HepG2 (cell line): ENCODE results near the gene ZNF865. TPM values are rescaled to one million over a fixed set of nuclear protein-coding genes. Genes with fewer than 3 reads are reported as not detected.

Experiments used
- DMAP1 ChIP-seq: IDR thresholded peaks from 2 replicates; pipeline ENCODE4 v1.6.1; 2016
- DR1 ChIP-seq: sonication (generic); formaldehyde crosslinking; IDR thresholded peaks from 2 replicates; pipeline ENCODE4 v1.8.0; 2021; ENCODE audit warnings: mild to moderate bottlenecking, missing genetic modification reagents, inconsistent platforms
- KDM2A ChIP-seq: sonication (generic); formaldehyde crosslinking; IDR thresholded peaks from 2 replicates; pipeline ENCODE4 v1.4.0; 2020; ENCODE audit warnings: low read depth, missing genetic modification reagents, borderline replicate concordance
- PAWR ChIP-seq: sonication (generic); formaldehyde crosslinking; IDR thresholded peaks from 2 replicates; pipeline ENCODE4 v1.4.0; 2020; ENCODE audit warnings: missing genetic modification reagents, mild to moderate bottlenecking, borderline replicate concordance
- SIN3A ChIP-seq: IDR thresholded peaks from 2 replicates; pipeline ENCODE4 v1.6.1; 2011; ENCODE audit warnings: low read depth, mild to moderate bottlenecking, control low read depth, low read length, borderline replicate concordance
- SPEN ChIP-seq: sonication (generic); formaldehyde crosslinking; IDR thresholded peaks from 2 replicates; pipeline ENCODE4 v1.5.1; 2020; ENCODE audit warnings: low read depth, mild to moderate bottlenecking, missing genetic modification reagents
- ZNF234 ChIP-seq: sonication (generic); formaldehyde crosslinking; conservative IDR thresholded peaks from 2 replicates; pipeline ENCODE4 v1.5.1; 2020; ENCODE audit warnings: mild to moderate bottlenecking, missing genetic modification reagents
- ZNF329 ChIP-seq: sonication (generic); formaldehyde crosslinking; IDR thresholded peaks from 2 replicates; pipeline ENCODE4 v1.9.0; 2021; ENCODE audit warnings: low read depth, mild to moderate bottlenecking, missing genetic modification reagents
- ZNF367 ChIP-seq: sonication (generic); formaldehyde crosslinking; IDR thresholded peaks from 2 replicates; pipeline ENCODE4 v1.4.0; 2020; ENCODE audit warnings: missing genetic modification reagents, borderline replicate concordance
- ZNF598 ChIP-seq: sonication (generic); formaldehyde crosslinking; IDR thresholded peaks from 2 replicates; pipeline ENCODE4 v1.5.1; 2020; ENCODE audit warnings: mild to moderate bottlenecking, missing genetic modification reagents, borderline replicate concordance
- ZNF746 ChIP-seq: sonication (generic); formaldehyde crosslinking; IDR thresholded peaks from 2 replicates; pipeline ENCODE4 v1.8.0; 2022; ENCODE audit warnings: mild to moderate bottlenecking, missing genetic modification reagents
- polyA plus RNA-seq, 8 experiments: library from polyadenylated mRNA; depleted of rRNA in 3 of 8; stranded (reverse) in 7 of 8; unstranded in 1 of 8; fragments of >200 nt; fragmentation: Illumina TruSeq in 4 of 8; extraction: Trizol in 4 of 8; gene quantifications; 2 replicates each; pipeline versions ENCODE4 v1.2.1 to v1.2.3, GENCODE V29; 2011 to 2016; ENCODE audit warnings: low read depth in 4 of 8, missing spikeins in 1 of 8, mixed read lengths in 1 of 8; ENCODE audit not compliant: insufficient read depth in 1 of 8
- total RNA-seq, 5 experiments: library from RNA; depleted of rRNA; stranded (reverse); fragments of >200 nt; fragmentation: Illumina TruSeq; extraction: Trizol; gene quantifications; 2 replicates each; pipeline ENCODE4 v1.2.3, GENCODE V29; 2016; ENCODE audit warnings: low read depth in 1 of 5
- TF ChIP-seq, protein P1 (sequence below): sonication (generic); formaldehyde crosslinking; IDR thresholded peaks from 2 replicates; pipeline ENCODE4 v1.4.0; 2020; ENCODE audit warnings: missing genetic modification reagents, borderline replicate concordance
- TF ChIP-seq, protein P2 (sequence below): sonication (generic); formaldehyde crosslinking; IDR thresholded peaks from 2 replicates; pipeline ENCODE4 v1.5.1; 2020; ENCODE audit warnings: missing genetic modification reagents, mild to moderate bottlenecking, borderline replicate concordance
- TF ChIP-seq, protein P3 (sequence below): IDR thresholded peaks from 2 replicates; pipeline ENCODE4 v1.6.1; 2018; ENCODE audit warnings: missing genetic modification reagents
- TF ChIP-seq, protein P4 (sequence below): sonication (generic); formaldehyde crosslinking; IDR thresholded peaks from 2 replicates; pipeline ENCODE4 v1.5.1; 2020; ENCODE audit warnings: mild to moderate bottlenecking, missing genetic modification reagents, moderate library complexity
- TF ChIP-seq, protein P5 (sequence below): sonication (generic); formaldehyde crosslinking; IDR thresholded peaks from 2 replicates; pipeline ENCODE4 v1.4.0; 2020; ENCODE audit warnings: missing genetic modification reagents
- TF ChIP-seq, protein P6 (sequence below): IDR thresholded peaks from 2 replicates; pipeline ENCODE4 v1.6.1; 2012; ENCODE audit warnings: inconsistent platforms

ZNF865 gene
- total and polyA plus RNA-seq, 2 of the 13 experiments (the other 11 are each of a cell fraction or from before 2014, with no cell fraction given) = 0.93 to 1.0 TPM

DNA sequence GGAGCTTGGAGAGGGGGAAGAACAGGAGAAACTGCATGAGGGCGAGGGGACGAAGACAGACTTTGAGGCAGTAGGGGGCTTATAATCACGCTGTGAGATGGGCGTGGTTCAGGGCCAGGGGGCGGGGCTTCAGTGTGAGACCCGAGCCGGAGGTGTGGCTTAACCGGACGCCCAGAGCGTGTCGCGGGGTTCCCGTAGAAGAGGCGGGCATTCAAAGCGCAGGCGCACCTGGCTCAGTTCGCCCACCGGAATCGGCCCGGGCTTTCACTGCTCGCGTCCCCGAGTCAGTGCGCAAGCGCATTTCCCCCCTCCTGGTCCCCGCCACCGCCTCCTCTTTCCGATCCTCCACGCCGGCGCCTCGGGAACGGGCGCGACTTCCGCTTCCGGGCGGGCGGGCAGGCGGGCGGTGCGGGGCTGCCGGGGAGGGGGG lies 225 bp upstream of the ZNF865 start (continued):
- TF ChIP-seq, protein P1, sequence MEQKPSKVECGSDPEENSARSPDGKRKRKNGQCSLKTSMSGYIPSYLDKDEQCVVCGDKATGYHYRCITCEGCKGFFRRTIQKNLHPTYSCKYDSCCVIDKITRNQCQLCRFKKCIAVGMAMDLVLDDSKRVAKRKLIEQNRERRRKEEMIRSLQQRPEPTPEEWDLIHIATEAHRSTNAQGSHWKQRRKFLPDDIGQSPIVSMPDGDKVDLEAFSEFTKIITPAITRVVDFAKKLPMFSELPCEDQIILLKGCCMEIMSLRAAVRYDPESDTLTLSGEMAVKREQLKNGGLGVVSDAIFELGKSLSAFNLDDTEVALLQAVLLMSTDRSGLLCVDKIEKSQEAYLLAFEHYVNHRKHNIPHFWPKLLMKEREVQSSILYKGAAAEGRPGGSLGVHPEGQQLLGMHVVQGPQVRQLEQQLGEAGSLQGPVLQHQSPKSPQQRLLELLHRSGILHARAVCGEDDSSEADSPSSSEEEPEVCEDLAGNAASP (CRISPR knock-in tag) = no peak
- TF ChIP-seq, protein P2, sequence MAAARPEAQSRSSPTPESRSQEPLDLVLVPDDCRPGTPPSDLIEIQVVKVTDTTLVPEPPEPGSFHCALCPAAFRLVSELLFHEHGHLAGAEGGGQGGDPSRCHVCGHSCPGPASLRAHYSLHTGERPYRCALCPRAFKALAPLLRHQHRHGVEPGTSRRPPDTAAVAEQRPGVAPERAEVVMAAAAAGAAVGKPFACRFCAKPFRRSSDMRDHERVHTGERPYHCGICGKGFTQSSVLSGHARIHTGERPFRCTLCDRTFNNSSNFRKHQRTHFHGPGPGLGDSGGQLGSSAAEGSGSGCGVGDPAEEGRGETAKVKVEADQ = no peak
- 0 out of 2 replicates have a peak, but pooled peaks have one; percentile 0 for TF ChIP-seq SIN3A
- peak; percentile 35; the same call in 1 of the 2 replicates for TF ChIP-seq DMAP1 (CRISPR knock-in tag)
- TF ChIP-seq, protein P3, sequence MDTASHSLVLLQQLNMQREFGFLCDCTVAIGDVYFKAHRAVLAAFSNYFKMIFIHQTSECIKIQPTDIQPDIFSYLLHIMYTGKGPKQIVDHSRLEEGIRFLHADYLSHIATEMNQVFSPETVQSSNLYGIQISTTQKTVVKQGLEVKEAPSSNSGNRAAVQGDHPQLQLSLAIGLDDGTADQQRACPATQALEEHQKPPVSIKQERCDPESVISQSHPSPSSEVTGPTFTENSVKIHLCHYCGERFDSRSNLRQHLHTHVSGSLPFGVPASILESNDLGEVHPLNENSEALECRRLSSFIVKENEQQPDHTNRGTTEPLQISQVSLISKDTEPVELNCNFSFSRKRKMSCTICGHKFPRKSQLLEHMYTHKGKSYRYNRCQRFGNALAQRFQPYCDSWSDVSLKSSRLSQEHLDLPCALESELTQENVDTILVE (CRISPR knock-in tag) = peak; percentile 95
- TF ChIP-seq, protein P4, sequence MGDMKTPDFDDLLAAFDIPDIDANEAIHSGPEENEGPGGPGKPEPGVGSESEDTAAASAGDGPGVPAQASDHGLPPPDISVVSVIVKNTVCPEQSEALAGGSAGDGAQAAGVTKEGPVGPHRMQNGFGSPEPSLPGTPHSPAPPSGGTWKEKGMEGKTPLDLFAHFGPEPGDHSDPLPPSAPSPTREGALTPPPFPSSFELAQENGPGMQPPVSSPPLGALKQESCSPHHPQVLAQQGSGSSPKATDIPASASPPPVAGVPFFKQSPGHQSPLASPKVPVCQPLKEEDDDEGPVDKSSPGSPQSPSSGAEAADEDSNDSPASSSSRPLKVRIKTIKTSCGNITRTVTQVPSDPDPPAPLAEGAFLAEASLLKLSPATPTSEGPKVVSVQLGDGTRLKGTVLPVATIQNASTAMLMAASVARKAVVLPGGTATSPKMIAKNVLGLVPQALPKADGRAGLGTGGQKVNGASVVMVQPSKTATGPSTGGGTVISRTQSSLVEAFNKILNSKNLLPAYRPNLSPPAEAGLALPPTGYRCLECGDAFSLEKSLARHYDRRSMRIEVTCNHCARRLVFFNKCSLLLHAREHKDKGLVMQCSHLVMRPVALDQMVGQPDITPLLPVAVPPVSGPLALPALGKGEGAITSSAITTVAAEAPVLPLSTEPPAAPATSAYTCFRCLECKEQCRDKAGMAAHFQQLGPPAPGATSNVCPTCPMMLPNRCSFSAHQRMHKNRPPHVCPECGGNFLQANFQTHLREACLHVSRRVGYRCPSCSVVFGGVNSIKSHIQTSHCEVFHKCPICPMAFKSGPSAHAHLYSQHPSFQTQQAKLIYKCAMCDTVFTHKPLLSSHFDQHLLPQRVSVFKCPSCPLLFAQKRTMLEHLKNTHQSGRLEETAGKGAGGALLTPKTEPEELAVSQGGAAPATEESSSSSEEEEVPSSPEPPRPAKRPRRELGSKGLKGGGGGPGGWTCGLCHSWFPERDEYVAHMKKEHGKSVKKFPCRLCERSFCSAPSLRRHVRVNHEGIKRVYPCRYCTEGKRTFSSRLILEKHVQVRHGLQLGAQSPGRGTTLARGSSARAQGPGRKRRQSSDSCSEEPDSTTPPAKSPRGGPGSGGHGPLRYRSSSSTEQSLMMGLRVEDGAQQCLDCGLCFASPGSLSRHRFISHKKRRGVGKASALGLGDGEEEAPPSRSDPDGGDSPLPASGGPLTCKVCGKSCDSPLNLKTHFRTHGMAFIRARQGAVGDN (CRISPR knock-in tag) = peak; percentile 57
- no peak for TF ChIP-seq PAWR (CRISPR knock-in tag)
- 0 out of 2 replicates have a peak, but pooled peaks have one; percentile 40 for TF ChIP-seq ZNF746
- no peak for TF ChIP-seq ZNF234 (CRISPR knock-in tag)
- peak; percentile 90 for TF ChIP-seq KDM2A (CRISPR knock-in tag)
- TF ChIP-seq, protein P5, sequence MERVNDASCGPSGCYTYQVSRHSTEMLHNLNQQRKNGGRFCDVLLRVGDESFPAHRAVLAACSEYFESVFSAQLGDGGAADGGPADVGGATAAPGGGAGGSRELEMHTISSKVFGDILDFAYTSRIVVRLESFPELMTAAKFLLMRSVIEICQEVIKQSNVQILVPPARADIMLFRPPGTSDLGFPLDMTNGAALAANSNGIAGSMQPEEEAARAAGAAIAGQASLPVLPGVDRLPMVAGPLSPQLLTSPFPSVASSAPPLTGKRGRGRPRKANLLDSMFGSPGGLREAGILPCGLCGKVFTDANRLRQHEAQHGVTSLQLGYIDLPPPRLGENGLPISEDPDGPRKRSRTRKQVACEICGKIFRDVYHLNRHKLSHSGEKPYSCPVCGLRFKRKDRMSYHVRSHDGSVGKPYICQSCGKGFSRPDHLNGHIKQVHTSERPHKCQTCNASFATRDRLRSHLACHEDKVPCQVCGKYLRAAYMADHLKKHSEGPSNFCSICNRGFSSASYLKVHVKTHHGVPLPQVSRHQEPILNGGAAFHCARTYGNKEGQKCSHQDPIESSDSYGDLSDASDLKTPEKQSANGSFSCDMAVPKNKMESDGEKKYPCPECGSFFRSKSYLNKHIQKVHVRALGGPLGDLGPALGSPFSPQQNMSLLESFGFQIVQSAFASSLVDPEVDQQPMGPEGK (CRISPR knock-in tag) = peak; percentile 75
- TF ChIP-seq, protein P6, sequence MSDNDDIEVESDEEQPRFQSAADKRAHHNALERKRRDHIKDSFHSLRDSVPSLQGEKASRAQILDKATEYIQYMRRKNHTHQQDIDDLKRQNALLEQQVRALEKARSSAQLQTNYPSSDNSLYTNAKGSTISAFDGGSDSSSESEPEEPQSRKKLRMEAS = peak; percentile 61
- no peak for TF ChIP-seq ZNF367 (CRISPR knock-in tag)
- 0 out of 2 replicates have a peak, but pooled peaks have one; percentile 29 for TF ChIP-seq DR1
- TF ChIP-seq ZNF598 (CRISPR knock-in tag) = no peak
- TF ChIP-seq ZNF329 (CRISPR knock-in tag) = 0 out of 2 replicates have a peak, but pooled peaks have one; percentile 26
- peak; percentile 17; the same call in 1 of the 2 replicates for TF ChIP-seq SPEN
